ELF-1 (cell line): ENCODE results near the gene MEF2B.
"Not testable (repeated sequence)": the region's sequence is repeated elsewhere in the genome, so short reads cannot be mapped to it uniquely, and the experiment has no call there.

ENCODE experiments used
- DNase-seq: peaks from one replicate; pipeline ENCODE4 v3.0.0-alpha.2; 2016; ENCODE audit warnings: low read depth, low spot score

The MEF2B gene

DNA sequence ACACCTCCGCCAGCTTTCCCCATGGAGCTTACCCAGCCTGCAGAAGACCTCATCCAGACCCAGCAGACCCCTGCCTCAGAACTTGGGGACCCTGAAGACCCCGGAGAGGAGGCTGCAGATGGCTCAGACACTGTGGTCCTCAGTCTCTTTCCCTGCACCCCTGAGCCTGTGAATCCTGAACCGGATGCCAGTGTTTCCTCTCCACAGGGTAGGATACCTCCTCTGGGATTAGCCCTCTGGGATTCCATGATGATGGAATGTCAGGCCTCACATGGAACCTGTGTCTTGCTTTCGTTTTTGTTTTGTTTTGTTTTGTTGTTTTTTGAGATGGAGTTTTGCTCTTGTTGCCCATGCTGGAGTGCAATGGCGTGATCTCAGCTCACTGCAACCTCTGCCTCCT is 23.9 kb upstream of the MEF2B start:
- DNase-seq: no peak

DNA sequence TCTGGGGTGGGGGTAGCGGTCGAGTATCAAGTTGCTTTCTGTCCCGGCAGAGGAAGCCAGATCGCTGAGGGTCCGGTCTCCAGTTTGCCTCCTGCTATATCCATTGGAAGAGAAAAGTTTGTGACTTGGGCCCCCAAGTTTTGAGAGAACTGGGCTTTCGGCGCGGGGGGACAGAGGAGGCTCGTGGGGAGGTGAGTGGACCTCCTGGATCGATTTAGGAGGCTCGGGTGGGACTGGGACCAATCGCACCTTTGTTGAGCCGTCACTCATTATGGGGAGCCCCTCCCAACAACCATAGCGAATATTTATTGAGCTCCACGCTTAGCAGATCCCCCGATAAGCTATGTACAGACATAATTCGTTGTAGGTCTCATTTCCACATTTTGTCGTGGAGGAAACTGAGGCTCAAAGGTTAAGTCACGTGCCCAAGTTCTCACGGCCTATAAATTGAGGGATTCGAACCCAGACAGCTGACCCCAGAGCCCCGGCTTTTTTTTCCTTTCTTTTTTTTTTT is 22.9 kb upstream of the MEF2B start:
- DNase-seq: no peak

DNA sequence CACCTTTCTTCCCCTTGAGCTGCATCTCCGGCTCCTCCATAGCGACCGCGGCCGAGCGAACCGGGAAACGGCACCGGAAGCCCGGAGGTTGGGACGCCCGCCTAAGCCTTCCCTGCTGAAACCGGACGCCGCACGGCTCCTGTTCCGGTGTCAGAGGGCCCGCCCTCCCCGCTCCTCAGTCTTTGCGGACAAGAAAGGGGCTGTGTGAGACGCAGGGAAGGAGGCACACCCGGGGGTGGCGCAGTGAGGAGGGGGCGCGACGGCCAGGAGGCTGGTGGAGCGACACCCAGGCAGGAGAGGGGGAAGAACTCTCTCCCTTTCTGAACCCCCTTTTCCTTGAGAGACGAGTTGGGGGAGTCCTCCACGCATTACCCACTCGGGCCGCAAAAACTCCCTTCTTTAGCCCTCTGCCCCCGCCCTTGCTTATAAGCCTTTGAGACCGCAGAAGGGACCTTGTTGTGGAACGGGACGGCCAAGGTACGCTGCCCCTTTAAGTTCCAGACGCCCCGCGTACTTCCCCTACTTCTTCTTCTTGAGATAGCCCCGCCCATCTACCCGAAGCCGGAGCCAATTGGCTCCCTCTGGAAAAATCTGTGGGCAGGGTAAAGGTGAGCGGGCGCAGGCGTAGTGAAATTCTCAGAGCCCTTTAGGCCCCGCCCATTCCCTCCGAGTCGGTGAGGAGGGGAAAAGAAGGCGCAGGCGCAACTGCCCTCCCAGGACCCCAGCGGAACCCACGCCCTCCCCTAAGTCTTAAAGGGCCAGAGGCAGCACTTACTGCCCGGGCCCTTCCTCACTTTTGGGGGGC is 22.2 kb upstream of the MEF2B start, which contains the start of the genes BORCS8 and RFXANK:
BORCS8 (minus strand) TSS at position 75 of the 805 bp plus-strand sequence; CDS start at position 40, 35 bp downstream.
RFXANK (plus strand) TSS at position 181 of the 805 bp plus-strand sequence. CDS start 1,689 bp downstream, outside the sequence.
- DNase-seq: peak; percentile 99

DNA sequence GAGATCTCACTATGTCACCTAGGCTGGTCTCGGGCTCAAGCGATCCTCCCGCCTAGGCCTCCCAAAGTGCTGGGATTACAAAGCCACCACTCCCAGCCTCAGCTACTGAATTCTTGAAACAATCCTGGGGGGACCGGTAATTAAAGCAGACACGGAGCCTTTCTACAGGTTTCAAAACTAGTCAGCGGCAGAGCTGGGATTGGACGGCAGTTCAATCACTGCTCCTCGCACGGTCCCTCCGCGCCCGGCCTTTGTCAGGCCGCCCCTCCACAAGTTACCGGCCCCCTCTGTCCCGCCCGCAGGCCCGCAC is 21.7 kb upstream of the MEF2B start:
- no peak for DNase-seq

DNA sequence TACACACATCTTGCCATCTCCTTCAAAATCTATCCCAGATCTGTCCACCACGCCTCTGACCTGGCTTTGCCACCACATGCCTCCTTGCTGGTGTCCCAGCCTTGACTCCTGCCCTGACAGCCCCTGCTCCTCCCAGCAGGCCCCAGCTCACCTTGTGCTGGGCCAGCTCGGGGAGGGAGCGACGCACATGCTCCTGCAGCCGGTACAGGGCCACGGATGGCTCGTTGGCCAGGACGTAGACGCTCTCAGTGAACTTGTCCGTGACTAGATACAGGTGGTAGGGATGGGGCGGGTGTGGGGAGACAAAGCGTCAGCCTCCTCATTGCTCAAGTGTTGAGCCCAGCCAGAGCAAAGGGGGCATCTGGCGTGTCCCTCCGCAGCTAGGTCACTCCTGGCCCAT is 16.7 kb upstream of the MEF2B start:
- DNase-seq: no peak

DNA sequence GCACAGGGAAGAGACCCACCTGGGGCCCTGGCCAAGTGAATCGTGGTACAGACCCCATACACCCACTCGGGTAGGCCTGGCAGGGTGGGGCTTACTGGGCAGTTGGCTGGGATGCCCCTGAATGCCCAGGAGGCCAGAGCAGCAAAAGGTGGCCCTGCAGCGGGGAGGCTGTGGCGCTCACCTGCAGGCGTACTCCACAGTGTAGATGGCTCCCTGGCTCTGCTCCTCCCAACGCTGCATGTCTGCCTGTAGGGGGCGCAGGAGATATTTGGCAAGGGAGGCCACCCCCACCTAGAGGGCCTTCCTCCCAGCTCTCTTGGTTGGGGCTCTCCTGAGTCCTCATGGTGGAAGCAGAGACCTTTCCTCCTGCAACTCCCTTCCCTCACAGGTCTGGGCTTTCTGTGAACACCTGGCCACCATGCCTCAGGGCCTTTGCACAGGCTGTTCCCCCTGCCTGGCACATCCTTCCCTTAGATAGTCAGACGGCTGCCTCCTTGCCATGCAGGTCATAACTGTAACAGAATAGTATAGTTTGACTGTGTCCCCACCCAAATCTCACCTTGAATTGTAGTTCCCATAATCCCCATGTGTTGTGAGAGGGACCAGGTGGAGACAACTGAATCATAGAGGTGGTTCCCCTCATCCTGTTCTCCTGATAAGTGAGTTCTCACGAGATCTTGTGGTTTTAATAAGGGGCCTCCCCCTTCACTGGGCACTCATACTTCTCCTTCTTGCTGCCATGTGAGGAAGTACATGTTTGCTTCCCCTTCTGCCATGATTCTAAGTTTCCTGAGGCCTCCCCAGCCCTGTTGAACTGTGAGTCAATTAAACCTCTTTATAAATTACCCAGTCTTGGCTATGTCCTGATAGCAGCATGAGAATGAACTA is 16.0 kb upstream of the MEF2B start:
- DNase-seq: peak; percentile 86

DNA sequence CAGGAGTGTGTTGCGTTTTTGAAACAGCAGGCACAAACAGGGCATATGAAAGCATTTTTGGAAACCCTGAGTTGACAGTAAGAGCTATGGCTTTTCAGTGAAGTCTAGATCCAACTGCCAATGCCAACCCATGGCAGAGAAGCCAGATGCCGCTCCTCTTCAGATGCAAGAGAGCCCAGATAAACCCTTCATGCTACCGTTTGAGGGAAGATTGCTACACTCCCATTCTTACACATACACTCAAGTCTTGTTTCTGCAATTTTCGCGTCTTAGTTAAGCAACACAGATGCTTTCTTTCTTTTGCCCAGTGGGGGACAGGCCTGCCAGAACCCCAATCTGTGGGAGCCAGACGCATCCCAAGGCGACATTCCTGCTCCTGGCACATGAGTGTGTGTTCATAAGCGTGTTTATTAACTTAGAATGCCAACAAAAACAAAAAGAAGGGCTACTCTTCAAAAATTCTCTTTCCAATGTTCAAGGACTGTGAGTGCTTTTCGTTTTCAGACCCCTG is 11.5 kb upstream of the MEF2B start:
- no peak for DNase-seq

DNA sequence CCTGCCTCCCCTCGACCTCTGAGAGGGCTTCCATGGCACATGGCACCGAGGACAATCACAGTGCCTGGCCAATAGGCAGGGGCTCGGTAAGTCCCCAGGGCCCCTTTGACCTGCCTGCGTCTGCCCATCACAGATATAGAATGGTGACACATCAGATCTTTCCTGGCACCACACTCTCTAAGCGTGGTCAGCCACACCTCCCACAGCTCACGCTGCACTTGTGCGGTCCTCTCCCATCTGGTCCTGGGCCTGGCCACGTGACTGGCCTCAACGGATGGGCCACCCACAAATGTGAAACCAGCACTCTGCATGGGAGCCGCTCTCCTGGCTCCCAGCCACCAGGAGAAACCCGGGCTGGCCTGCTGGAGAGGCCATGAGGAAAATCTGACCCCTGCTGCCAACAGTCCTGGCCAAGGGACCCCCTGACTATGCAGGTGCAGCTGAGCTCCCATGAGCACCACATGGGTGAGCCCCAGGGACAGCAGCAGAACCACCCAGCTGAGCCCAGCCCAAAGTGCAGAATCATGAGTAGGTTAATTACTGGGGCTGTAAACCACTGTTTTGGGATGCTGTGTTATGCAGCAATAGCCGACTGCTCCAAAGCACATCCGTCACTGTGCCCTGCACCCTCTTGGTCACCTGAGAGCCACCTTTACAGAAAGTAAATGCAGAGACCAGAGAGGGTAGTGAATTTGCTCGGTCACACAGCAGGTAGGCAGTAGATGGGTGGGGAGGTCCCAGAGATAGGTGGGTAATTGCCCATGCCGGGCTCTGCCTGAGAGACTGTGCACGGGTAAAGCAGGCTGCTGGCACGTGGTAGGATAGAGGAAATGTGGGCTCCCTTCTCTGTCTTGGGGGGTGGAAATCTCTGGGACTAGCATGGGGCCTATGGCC is 9.7 kb upstream of the MEF2B start:
- DNase-seq: no peak

DNA sequence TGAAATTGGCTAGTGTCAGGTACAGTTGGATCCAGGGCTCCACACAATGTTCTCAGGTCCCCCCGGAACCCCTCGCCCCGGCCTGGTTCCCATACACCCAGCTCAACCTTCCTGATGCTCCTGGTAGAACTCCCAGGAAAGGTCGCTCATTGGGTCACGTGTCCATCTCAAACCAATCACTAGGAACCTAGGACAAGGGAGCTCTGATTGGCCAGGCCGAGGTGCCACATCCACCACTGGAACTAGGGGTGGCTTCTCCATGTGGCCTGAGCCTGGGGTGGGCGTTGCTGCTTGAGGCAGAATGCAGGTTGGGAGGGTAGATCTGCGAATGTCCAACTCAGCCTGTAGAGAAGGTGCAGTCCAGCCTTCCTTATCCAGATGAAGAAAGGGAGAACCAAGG is 6.9 kb upstream of the MEF2B start:
- DNase-seq: no peak

DNA sequence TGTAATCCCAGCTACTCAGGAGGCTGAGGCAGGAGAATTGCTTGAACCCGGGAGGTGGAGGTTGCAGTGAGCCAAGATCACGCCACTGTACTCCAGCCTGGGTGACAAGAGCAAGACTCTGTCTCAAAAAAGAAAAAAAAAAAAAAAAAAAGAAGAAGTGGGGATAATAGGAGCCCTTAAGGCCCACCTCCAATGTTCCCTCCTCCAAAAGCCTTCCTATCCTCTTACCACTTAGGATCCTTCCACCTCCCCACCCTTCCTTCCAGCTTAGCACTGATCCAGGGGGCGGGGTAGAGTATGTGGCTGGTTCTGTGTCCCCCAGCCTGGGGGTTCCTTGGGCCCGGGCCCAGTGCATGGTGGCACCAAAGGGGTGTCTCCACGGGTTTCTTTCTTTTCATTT is 3.2 kb upstream of the MEF2B start:
- DNase-seq: not testable (repeated sequence)

DNA sequence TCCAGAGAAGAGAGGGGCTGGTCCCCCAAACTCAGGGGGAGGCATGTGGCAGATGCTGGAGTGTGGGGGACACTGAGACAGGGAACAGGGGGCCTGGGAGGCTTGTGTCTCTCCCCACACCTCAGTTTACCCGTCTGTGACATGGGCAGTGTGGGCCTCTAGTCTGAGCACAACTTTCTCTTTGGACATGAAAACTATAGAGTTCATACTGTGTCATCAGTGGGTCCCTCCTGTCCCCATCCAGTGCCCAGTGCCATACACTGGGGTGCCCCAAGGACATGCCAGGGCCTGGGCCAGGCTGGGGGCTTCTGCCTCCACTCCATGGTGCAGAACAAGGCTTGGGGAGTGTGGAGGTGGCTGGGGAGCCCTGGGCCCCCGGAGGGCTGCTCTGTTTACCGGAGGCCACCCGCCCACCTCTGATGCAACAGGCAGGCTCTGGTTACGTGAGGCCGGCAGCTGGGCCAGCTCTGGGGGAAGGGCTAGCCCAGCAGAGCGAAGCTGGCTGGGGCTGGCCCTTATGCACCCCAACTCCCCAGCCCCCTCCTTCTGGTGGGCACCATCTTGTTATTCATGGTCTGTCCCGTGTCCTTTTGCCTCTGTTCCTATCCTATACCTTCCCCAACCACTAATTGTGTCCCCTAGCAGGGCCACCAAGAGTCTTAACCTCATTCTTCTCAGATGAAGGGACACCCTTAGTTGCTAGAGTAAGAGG is 1.9 kb upstream of the MEF2B start:
- no peak for DNase-seq

DNA sequence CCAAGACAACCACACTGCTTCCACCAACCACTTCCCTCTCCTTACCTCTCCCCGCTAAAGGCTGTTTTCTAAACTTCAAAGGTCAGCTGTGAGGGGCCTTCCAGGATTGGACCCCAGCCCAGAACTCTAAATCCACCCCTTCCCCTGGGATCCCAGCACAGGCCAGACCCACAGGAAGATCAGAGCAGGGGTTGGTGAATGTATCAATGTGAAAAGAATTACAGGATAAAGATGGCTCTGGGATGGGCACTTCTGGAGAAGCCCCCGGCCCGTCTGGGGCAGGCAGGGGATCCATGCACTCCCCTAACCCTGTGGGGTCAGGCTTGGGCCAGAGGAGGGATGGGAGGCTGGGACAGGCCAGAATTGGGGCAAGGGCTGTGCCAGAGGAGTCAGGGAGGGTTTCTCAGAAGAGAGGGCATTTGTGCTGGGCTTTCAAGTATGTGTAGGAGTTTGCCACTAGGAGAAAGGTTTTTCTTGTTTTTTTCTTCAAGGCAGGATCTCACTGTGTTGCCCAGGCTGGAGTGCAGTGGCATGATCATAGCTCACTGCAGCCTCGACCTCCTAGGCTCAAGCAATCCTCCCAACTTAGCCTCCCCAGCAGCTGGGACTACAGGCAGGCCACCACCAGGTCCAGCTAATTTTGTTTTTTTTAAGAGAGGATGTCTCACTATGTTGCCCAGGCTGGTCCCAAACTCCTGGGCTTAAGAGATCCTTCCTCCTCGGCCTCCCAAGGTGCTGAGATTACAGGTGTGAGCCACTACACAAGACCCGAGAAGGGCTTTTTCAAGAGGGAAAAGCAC is 1.0 kb upstream of the MEF2B start:
- no peak for DNase-seq

DNA sequence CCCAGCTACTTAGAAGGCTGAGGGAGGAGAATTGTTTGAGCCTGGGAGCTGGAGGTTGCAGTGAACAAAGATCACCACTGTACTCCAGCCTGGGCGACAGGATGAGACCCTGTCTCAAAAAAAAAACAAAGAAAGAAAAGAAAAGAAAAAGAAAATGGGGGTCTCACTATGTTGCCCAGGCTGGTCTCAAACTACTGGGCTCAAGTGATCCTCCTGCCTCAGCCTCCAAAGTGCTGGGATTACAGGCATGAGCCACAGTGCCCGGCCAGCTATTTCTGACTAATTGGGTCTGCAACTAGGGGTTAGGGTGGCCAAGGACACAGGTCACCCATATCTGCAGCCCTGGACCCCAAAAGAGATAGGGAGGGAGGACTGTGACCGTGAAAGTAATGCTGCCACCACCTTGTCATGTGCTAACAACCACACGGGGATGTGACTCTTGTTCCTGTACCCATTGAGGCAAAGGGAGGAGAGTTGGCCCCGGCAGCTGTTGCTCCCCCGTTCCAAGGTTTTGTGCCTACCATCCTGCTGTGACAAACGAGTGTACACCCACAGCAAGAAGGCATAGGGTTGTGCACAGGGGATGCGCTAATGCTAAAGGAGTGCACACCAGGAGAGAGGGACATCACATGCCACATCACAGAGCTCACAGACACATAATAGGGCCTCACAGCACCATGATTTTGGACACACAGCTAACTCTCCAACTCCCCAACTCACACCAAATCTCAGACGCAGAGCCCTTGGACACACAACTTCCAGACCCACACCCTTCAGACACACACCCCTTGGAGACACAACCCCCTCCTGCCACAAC is 619 bp downstream of the MEF2B start:
- DNase-seq: no peak

DNA sequence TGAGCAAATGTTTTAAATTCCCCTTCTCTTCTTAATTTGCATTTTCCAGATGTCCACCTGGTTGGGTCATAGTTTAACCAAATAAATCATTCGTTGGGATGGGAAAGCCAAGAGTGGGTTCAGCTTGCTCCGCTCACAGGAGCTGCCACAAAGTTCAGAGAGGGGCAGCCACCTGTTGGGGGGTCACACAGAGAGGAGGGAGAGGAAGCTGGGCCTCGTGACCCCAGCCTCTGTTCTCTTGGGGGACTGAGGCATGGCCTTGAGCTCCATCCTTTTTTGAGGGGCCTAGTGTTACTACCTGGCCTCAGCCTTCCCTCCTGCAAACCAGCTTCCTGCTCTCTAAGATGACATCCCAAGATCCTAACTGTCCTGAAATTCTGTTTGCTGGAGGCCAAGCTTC is 2.5 kb downstream of the MEF2B start:
- no peak for DNase-seq

DNA sequence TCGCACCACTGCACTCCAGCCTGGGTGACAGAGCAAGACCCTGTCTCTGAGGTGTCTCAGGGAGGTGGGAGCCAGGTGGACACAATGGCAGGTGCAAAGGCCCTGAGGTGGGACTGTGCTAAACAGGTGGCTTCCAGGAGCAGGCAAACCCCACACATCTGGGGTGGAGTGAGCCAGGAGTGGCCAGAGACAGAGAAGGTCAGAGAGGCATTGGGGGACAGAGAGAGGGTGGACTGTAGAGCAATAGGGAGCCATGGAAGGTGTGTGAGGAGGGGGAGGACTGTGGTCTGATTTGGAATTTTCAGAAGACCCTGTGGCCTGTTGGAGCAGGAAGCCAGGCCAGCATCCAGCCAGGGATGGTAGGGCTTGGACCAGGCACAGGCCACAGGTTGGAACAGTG is 4.7 kb downstream of the MEF2B start:
- no peak for DNase-seq

DNA sequence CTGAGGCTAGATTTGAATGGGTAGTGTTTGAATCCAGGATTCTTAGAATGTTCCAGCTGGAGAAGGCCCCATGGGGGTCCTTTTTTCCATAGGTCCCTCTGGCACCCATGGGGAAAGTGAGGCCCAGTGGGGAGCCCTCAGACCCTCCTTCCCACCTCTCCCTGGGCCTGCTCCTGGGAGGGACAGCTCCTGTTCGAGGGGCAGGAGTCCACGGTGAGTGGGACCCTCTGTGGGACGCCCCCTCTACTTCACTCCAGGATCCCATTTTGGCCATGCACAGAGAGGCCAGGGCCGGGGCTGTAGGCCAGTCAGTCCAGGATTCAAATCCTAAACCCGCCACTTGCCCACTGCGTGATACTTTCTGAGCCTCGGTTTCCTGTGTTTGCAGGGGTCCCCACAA is 7.6 kb downstream of the MEF2B start:
- no peak for DNase-seq

DNA sequence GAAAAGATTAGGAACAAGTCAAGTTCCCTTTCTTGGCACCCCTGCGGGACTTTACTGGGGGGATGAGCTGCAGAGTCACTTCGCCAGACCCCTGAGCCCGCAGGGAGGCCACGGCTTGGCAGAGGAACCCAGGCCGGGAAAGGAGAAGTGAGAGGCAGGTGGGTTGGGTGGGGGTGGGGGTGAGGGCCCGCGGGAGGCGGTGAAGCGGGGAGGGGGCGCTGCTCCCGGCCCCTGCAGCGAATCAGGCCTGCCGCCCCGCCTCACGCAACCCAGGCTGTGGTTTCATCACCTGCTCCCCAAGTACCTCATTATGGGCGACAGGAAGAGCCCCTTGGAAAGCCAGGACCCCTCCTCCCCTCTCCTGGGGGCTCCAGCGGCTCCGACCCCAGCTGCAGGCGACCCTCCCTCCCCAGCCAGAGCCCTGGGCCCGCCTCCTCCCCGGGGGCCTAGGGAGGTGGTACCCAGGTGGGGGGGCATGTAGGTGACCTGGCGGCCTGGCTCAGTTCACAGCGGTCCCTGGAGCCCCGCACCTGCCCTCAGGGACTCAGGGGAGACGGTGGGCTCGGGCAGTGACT is 9.5 kb downstream of the MEF2B start:
- no peak for DNase-seq

DNA sequence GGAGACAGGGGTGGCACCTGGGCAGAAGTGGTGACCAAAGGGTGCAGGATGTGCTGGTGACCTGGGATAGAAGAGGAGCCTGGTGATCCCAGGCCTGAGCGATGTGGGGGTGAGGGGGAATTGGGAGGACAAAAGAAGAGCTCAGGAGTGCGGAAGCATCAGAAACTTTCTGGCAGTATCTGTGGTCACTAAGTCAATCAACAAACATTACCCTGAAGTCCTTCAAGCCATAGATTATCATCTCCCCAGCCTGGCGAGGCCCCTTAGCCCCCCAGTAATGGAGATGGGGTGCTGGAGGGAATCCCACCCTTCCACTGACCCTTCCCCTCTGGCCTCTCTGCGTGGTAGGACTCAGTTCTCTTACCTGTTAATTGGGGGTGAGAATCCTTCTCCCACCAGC is 10.5 kb downstream of the MEF2B start:
- no peak for DNase-seq

DNA sequence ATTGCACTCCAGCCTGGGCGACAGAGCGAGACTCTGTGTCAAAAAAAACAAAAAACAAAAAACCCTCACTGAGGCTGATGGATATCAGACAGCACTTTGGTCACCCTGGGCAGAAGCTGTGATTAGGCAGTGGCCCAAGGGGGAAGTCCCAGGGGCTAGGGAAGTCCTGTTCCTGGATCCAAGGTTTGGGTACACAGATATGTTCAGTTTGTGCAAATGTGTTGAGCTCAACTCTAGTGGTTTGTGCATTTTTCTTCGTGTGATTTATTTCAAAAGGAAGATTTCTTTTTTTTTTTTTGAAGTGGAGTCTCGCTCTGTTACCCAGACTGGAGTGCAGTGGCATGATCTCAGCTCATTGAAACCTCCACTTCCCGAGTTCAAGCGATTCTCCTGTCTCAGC is 12.3 kb downstream of the MEF2B start:
- no peak for DNase-seq
